GM18870 (cell line): ENCODE results near the gene MPPED1.

Source experiments
- ATAC-seq: cut with Tn5 transposase; IDR thresholded peaks from one replicate; pipeline ENCODE4 v1.9.1; 2021; ENCODE audit warnings: moderate library complexity; ENCODE audit not compliant: unreplicated experiment

The MPPED1 gene

DNA sequence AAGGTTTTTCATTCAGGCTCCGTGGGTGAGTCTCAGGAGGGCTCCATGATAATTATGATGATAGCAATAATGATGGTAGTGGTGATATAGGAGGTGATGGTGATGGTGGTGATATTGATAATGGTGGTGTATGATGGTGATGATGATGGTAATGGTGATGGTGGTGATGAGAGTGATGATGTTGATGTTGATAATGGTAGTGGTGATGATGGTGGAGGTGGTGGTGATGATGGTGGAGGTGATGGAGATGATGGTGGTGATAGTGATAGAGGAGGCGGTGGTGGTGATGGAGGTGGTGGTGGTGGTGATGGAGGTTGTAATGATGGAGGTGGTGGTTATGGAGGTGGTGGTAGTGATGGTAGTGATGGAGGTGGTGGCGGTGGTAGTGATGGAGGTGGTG, 79.4 kb downstream of the MPPED1 start:
- ATAC-seq = no peak

GRCh38 chr22:43491737-43492136, 79.9 kb downstream of the MPPED1 start:
- ATAC-seq = no peak

GRCh38 chr22:43493297-43493696, 81.5 kb downstream of the MPPED1 start:
- no peak for ATAC-seq

- no peak for ATAC-seq
Measured at GRCh38 chr22:43497956-43498855, 86.4 kb downstream of the MPPED1 start.

DNA sequence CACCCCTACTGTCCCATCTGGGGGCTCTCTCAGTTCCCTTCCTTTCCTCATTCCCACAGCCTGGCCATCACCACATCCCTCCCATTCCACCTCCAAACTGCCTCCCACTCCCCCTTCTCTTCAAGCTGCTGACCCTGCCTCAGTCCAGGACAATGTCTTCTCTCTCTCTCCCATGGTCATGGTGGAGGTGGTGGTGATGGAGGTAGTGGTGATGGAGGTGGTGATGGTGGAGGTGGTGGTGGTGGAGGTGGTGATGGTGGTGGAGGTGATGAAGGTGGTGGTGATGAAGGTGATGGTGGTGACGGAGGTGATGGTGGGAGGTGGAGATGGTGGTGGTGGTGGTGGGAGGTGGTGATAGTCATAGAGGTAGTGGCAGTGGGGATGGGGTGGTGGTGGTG, 87.0 kb downstream of the MPPED1 start:
- no peak for ATAC-seq

DNA sequence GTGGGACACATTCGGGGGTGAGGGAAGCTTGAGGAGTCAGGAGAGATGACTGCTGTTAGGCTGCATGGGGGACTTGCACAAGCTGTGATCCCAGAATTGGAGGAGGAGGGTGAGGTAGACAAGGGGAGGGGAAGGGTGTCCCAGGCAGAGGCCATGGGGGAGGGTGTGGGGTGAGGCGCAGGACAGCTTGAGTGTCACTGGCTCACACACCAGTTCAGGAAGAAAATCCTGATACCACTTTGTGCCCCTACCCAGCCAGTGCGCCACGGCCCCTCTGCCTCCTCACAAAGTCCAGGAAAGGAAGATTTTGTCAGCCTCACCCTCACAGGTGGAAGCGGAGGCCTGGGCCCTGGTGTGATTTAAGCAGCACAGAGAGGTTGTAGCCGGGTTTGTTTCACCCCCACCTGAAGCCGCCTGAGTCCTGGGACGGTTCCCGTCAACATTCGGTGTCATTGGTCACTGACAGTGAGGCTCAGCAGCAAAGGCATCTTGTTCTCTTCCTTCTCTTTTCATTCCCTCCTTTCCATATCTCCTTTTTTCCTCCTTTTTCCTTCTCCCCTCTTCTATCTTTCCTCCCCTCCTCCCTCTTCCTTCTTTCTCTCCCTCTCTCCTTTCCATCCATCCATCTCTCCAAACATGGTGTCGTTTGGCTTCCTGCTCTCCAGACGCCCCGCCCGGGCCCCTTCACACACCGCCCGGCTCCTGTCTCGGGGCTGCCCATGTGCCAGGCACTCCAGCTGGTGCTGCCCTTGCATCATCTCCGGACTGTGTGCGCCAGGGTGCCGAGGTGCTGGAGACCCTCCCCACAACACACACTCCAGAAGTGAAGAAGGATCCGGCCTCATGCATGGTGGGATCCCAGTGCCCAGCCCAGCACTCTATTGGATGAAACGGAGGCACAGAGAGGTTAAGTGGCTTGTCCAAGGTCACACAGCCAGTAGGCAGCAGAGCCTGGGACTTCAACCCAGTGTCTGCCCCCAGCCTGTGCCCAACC, 89.3 kb downstream of the MPPED1 start:
- ATAC-seq = no peak

DNA sequence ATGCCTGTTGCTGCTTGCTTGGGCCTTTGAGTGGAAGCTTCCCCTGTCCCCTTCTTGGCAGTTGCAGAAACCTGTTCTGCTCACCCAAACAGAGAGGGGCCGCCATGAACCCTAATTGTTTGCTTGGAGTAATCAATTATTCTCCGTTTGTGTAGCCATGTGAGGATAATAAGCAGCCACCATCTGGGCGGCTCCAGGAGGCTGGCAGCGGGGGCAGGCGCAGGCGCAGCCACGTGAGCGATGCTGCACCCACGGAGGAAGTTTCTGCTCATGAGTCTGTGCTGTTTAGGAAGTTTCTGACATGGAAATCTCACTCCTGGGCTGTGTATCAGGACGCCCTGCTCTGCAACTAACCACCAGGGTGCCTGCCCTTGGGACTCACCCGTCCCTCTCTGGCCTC, 90.1 kb downstream of the MPPED1 start:
- no peak for ATAC-seq

- no peak for ATAC-seq
Measured at GRCh38 chr22:43502306-43502874, 90.6 kb downstream of the MPPED1 start.

DNA sequence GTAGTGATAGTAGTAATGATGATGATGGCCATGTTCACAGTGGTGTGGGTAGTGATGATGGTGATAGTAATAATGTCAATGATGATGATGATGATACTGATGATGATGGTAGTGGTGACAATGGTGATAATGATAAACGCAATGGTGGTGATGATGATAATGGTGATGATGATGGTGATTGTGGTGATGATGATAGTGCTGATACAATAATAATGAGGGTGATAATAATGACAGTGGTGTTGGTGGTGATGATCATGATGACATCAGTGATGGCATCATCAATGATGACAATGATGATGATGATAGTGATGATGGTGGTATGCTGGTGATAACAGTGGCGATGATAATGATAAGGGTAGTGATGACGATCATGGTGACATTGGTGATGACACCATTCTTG, 92.3 kb downstream of the MPPED1 start:
- no peak for ATAC-seq

- ATAC-seq = no peak
Measured at GRCh38 chr22:43504666-43505261, 93.0 kb downstream of the MPPED1 start.

DNA sequence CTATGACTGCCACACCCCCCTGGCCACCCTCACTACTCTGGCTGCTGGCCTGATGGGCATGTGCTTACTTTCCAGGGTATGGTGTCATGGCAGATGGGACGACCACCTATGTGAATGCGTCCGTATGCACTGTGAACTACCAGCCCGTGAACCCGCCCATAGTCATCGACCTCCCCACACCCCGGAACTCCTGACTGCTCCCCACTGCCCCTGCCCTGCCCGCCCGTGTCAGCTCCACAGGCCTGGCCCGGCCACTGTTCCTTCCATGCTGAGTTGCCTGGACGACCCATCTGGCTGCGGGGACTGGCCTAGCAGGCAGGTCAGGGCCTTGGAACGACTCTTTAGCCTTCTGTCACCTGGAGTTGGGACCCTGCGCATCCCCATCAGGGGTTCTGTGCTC, 93.6 kb downstream of the MPPED1 start:
- no peak for ATAC-seq

- no peak for ATAC-seq
Measured at GRCh38 chr22:43505896-43506295, 94.1 kb downstream of the MPPED1 start.

DNA sequence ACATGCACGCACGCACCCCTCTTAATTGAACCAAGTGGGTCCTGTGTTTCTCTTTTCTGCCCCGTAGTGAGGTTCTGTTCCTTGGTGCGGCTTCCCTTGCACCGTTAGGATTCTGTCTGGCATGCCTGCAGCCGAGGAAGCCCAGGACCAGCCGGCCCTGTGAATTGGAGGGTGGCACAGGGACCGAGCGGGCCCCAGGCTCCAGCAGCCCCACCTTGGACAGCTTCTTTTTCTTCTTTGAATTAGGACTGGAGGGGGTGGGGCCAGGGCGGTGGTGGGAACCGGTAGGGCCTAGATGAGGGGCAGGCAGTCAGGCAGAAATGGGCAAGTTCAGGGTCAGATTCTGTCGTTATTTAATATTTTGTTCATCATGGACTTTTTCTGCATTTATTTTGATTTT, 94.7 kb downstream of the MPPED1 start:
- no peak for ATAC-seq

- ATAC-seq = no peak
Measured at GRCh38 chr22:43507235-43507634, 95.4 kb downstream of the MPPED1 start.

GRCh38 chr22:43508489-43508888, 96.7 kb downstream of the MPPED1 start:
- ATAC-seq = no peak

- ATAC-seq = no peak
Measured at GRCh38 chr22:43509337-43509736, 97.5 kb downstream of the MPPED1 start.

DNA sequence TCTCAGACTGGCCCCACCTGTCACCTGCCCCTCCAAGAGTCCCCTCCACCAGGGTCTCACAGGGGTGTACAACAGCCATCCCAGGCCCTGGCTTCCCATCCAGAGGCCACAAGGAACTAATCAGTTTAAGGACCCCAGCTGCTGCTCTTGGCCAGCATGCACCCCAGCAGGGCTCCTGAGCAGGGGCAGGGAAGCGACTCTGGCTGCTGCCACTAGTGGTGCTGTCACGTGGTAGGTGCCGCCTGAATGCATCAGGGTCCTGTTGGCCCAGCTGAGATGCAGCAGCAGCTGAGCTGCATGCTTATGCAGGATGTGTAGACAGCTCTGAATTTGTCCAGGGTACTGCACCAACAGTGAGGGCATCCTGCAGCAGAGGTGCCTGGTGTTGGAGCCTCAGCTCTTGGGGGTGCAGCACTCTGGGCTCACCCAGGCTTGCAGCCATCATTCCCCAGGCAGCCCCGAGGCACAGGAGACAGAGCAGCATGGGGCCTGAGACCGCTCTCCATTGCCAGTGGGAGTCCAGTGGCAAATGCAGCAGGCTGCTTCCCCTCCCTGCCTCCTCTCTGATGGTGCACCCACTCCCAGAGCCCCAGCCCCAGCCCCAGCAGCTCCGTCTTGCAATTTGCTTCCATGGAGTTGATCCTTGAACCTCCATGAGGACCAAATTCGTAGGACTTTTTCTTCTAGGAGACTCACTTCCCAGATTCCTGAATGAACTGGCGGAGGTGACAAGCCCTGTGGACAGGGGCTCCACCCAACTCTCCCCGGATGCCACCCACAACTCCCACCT, 98.7 kb downstream of the MPPED1 start:
- ATAC-seq = no peak

DNA sequence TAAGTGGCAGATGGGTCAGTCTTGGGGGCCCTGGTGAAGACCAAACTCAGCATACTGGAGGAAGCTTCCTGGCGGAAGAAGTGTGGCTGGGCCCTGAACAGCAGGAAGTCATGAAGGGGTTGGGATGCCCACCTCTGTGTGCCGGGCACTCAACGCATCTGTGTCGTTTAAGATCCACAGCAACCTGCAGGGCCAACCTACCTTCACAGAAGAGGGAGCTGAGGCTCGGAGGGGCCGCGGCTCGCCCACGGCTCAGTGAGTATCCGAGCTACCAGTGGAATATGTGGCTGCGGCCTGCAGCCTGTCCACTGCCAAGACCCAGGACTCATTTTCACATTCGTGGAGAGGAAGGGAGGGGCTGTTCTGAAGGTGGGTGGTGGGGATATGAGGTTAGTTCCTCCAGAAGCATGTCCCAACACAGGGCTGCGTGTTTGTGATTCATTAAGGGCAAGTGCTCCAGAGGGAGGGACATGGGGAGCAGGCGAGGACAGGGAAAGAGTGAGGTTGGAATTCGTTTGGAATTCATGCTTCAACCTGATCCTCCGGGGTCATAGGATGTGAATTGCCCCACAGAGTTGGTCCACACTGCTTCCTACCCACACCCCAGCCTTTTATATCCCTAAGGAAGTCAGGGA, 99.6 kb downstream of the MPPED1 start:
- ATAC-seq = no peak

DNA sequence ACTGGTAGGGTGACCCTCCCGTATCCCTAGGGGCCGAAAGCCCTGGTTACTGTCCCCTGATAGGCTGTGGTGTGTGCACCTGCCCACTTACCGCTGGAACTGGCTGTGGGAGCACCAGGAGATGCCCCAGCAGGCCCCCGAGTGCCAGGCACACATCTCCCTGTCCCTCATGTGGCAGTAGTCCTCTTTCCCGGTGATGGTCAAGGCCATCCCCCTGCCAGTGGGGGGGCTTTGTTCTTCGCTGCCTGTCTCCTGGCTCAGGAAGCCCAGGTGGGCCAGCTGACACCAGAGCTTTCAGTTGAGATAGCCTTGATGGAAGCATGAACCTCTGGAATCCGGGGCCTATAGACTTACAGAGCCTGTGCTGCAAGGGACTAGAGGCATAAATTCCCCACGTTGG, 100.5 kb downstream of the MPPED1 start:
- no peak for ATAC-seq
